CD14-positive monocyte (primary cell): Measurements from ENCODE around the gene ELMO1. TPM values are rescaled to one million over a fixed set of nuclear protein-coding genes. Genes with fewer than 3 reads are reported as not detected.

ENCODE experiments used
- DNase-seq, 3 donors: peaks; one replicate each; pipeline ENCODE4 v3.0.0-alpha.2; 2011 to 2022
- H2AFZ ChIP-seq: 2 replicates; pipeline ENCODE4 v1.6.0; 2012; ENCODE audit warnings: mild to moderate bottlenecking, low read depth, low read length, inconsistent platforms; ENCODE audit not compliant: insufficient read depth, poor library complexity, severe bottlenecking
- H3K27ac ChIP-seq, 2 donors: 1 replicate in 1 of 2; 2 replicates in 1 of 2; pipeline ENCODE4 v1.5.1; 2012 to 2013; ENCODE audit warnings: low read length in 2 of 2, control low read depth in 1 of 2, inconsistent platforms in 1 of 2, low read depth in 1 of 2, mild to moderate bottlenecking in 1 of 2
- H3K27me3 ChIP-seq, 2 donors: one replicate each; pipeline versions ENCODE4 v1.6.0 to v1.6.1; 2011 to 2013; ENCODE audit warnings: low read length in 2 of 2; ENCODE audit not compliant: control insufficient read depth in 2 of 2, insufficient read depth in 2 of 2
- H3K36me3 ChIP-seq, 2 donors: replicated peaks in 1 of 2; 1 replicate in 1 of 2; 2 replicates in 1 of 2; pipeline versions ENCODE4 v1.5.1 to v1.6.1; 2012 to 2013; ENCODE audit warnings: low read length in 2 of 2, control low read depth in 1 of 2, inconsistent platforms in 1 of 2, mild to moderate bottlenecking in 1 of 2; ENCODE audit not compliant: insufficient read depth in 2 of 2, control insufficient read depth in 1 of 2
- H3K4me1 ChIP-seq, 2 donors: 1 replicate in 1 of 2; 2 replicates in 1 of 2; pipeline versions ENCODE4 v1.5.1 to v1.6.1; 2012 to 2013; ENCODE audit warnings: low read length in 2 of 2, control low read depth in 1 of 2, inconsistent platforms in 1 of 2, mild to moderate bottlenecking in 1 of 2, moderate library complexity in 1 of 2; ENCODE audit not compliant: insufficient read depth in 2 of 2, control insufficient read depth in 1 of 2
- H3K4me2 ChIP-seq: replicated peaks from 2 replicates; pipeline ENCODE3; 2012; ENCODE audit warnings: low read length, moderate library complexity, mild to moderate bottlenecking; ENCODE audit not compliant: poor library complexity, severe bottlenecking; ENCODE audit errors: extremely low read depth
- H3K4me3 ChIP-seq, 3 experiments: fragments of 200-600 bp in 1 of 3; sonication (generic) in 1 of 3; replicated peaks in 1 of 3; 1 replicate in 2 of 3; 2 replicates in 1 of 3; pipeline ENCODE4 v1.5.1; 2011 to 2013; ENCODE audit warnings: low read length in 3 of 3, mild to moderate bottlenecking in 3 of 3, control low read depth in 2 of 3, low read depth in 2 of 3, inconsistent platforms in 1 of 3, moderate library complexity in 1 of 3
- H3K79me2 ChIP-seq: 2 replicates; pipeline ENCODE4 v1.6.0; 2012; ENCODE audit warnings: mild to moderate bottlenecking, control low read depth, inconsistent platforms, low read length, moderate library complexity; ENCODE audit not compliant: insufficient read depth
- H3K9ac ChIP-seq: 2 replicates; pipeline ENCODE4 v1.6.0; 2017; ENCODE audit warnings: low read length, mild to moderate bottlenecking; ENCODE audit not compliant: insufficient read depth, poor library complexity, severe bottlenecking
- H3K9me3 ChIP-seq, 2 donors: replicated peaks in 1 of 2; 1 replicate in 1 of 2; 2 replicates in 1 of 2; pipeline versions ENCODE4 v1.5.1 to v1.6.1; 2012 to 2013; ENCODE audit warnings: low read length in 2 of 2, control low read depth in 1 of 2; ENCODE audit not compliant: control insufficient read depth in 1 of 2, insufficient read depth in 1 of 2
- H4K20me1 ChIP-seq: 2 replicates; pipeline ENCODE4 v1.6.0; 2012; ENCODE audit warnings: mild to moderate bottlenecking, low read length, control low read depth, moderate library complexity; ENCODE audit not compliant: insufficient read depth
- H3K27ac Mint-ChIP-seq, 7 donors: one replicate each; pipeline ENCODE4 v1.8.0; 2020; ENCODE audit warnings: mild to moderate bottlenecking in 7 of 7, mixed read lengths in 7 of 7, moderate library complexity in 6 of 7, inconsistent platforms in 2 of 7
- H3K27me3 Mint-ChIP-seq, 3 donors: one replicate each; pipeline ENCODE4 v1.8.0; 2021 to 2022; ENCODE audit warnings: low read depth in 3 of 3, mild to moderate bottlenecking in 3 of 3, mixed read lengths in 3 of 3, moderate library complexity in 3 of 3, inconsistent platforms in 1 of 3
- H3K36me3 Mint-ChIP-seq, 2 donors: one replicate each; pipeline ENCODE4 v1.8.0; 2020; ENCODE audit warnings: mixed read lengths in 2 of 2, inconsistent platforms in 1 of 2, mild to moderate bottlenecking in 1 of 2
- H3K4me1 Mint-ChIP-seq: one replicate; pipeline ENCODE4 v1.8.0; 2020; ENCODE audit warnings: mild to moderate bottlenecking, mixed read lengths
- H3K4me3 Mint-ChIP-seq, 2 donors: one replicate each; pipeline ENCODE4 v1.8.0; 2020; ENCODE audit warnings: mild to moderate bottlenecking in 2 of 2, mixed read lengths in 2 of 2, moderate library complexity in 1 of 2
- H3K9me3 Mint-ChIP-seq, 7 donors: one replicate each; pipeline ENCODE4 v1.8.0; 2020 to 2022; ENCODE audit warnings: mixed read lengths in 7 of 7, mild to moderate bottlenecking in 6 of 7, moderate library complexity in 6 of 7, inconsistent platforms in 2 of 7
- CTCF ChIP-seq: fragments of 200-600 bp; IDR thresholded peaks from one replicate; pipeline ENCODE4 v1.8.0; 2022; ENCODE audit warnings: antibody characterized with exemption, mild to moderate bottlenecking
- WGBS: methylation state at CpG from one replicate; pipeline ENCODE4 v1.1.5; 2013; ENCODE audit warnings: missing lambda C conversion rate; ENCODE audit not compliant: insufficient coverage; 5-methylcytosine and 5-hydroxymethylcytosine counted together
- intact Hi-C, 2 donors: fragments of 100-400 bp; cut with micrococcal nuclease; formaldehyde crosslinking; loops; one replicate each; pipeline versions ENCODE4 v1.15.0 to v1.15.1; 2023
- polyA plus RNA-seq, 3 donors: library from polyadenylated mRNA; depleted of rRNA in 1 of 3; unstranded in 2 of 3; stranded (reverse) in 1 of 3; fragments of 300-500 nt in 2 of 3; fragments of >200 nt in 1 of 3; fragmentation: Illumina TruSeq in 2 of 3; gene quantifications; 1 replicate in 2 of 3; 2 replicates in 1 of 3; pipeline ENCODE4 v1.2.3, GENCODE V29; 2012 to 2021

The ELMO1 gene
- polyA plus RNA-seq, 3 donors, result 46.6 to 50.2 (median 46.7) TPM

GRCh38 chr7:37056234-37056912, 392.3 kb downstream of the ELMO1 start:
- Histone ChIP-seq H3K36me3 (peaks cover 0 to 19% of the 10 kb centered on the region in 2 donors), H3K9me3 (no peaks in the 10 kb centered on the region), H3K27ac (no peak overlapping the region), H4K20me1 (peaks cover 56% of the 10 kb centered on the region), H3K27me3 (no peaks in the 10 kb centered on the region), H3K4me3 (no peak overlapping the region), H3K79me2 (no peaks in the 10 kb centered on the region), H3K9ac (no peak overlapping the region), H2AFZ (no peak overlapping the region), H3K4me2 (no peak overlapping the region), H3K4me1 (no peaks in the 10 kb centered on the region)
- peak overlapping the region in 2 of 7 donors; percentile 37 to 61 for H3K27ac Mint-ChIP-seq
- intact Hi-C loops, result no loop called here
- no peaks in the 10 kb centered on the region for H3K27me3 Mint-ChIP-seq
- no peak for DNase-seq
- peaks cover 15 to 20% of the 10 kb centered on the region in 2 donors for H3K36me3 Mint-ChIP-seq
- no peak for TF ChIP-seq CTCF
- 100% methylated on average over 1 of the region's 4 CpGs for WGBS
- no peak overlapping the region for H3K4me3 Mint-ChIP-seq
- peaks cover 0 to 4% (median 0%) of the 10 kb centered on the region in 7 donors for H3K9me3 Mint-ChIP-seq
- H3K4me1 Mint-ChIP-seq, result no peaks in the 10 kb centered on the region

- intact Hi-C loops, result no loop called here
- Mint-ChIP-seq H3K4me1 (no peaks in the 10 kb centered on the region), H3K36me3 (peaks cover 14 to 23% of the 10 kb centered on the region in 2 donors), H3K4me3 (no peak overlapping the region), H3K27me3 (no peaks in the 10 kb centered on the region), H3K27ac (no peak overlapping the region), H3K9me3 (peaks cover 0 to 4% (median 0%) of the 10 kb centered on the region in 7 donors)
- no peak overlapping the region for H3K4me2 ChIP-seq
- H3K79me2 ChIP-seq, result no peaks in the 10 kb centered on the region
- H3K9me3 ChIP-seq, result no peaks in the 10 kb centered on the region
- H3K27me3 ChIP-seq, result no peaks in the 10 kb centered on the region
- DNase-seq, result no peak
- H3K36me3 ChIP-seq, result peaks cover 0 to 19% of the 10 kb centered on the region in 2 donors
- no peak for TF ChIP-seq CTCF
- WGBS, result 100% methylated on average over 2 of the region's 2 CpGs
- no peak overlapping the region for H3K4me3 ChIP-seq
- no peak overlapping the region for H2AFZ ChIP-seq
- peaks cover 66% of the 10 kb centered on the region for H4K20me1 ChIP-seq
- H3K4me1 ChIP-seq, result no peaks in the 10 kb centered on the region
- H3K9ac ChIP-seq, result no peak overlapping the region
- no peak overlapping the region for H3K27ac ChIP-seq
These were observed 393.9 kb downstream of the ELMO1 start for GRCh38 chr7:37054624-37055241.
